ENCODE data around the gene LPIN1.

The LPIN1 gene

GRCh38 chr2:11710632-11711353 lies 35.6 kb upstream of the LPIN1 start:
- no peaks in the 10 kb centered on the region for H3K79me2 ChIP-seq (ENCODE audit: low read length)
- H3K9ac ChIP-seq (ENCODE audit: low read length), result no peak overlapping the region
- H3K27ac ChIP-seq (ENCODE audit: low read length), result no peak overlapping the region

GRCh38 chr2:11711354-11711716 lies 35.1 kb upstream of the LPIN1 start:
- H3K4me2 ChIP-seq (ENCODE audit: low read length), result no peak overlapping the region
- H3K27ac ChIP-seq (ENCODE audit: low read length), result no peak overlapping the region
- no peak overlapping the region for H3K4me3 ChIP-seq (ENCODE audit: low read length)
- no peaks in the 10 kb centered on the region for H3K4me1 ChIP-seq (ENCODE audit: low read length)
- H4K20me1 ChIP-seq (ENCODE audit: insufficient read depth, low read length), result no peaks in the 10 kb centered on the region
- H3K36me3 ChIP-seq (replicated peaks; ENCODE audit: low read depth, low read length), result no peaks in the 10 kb centered on the region
- TF ChIP-seq CTCF (IDR thresholded peaks at IDR 0.05; ENCODE audit: low read depth, low read length), result no peak
- TF ChIP-seq EZH2phosphoT487 (IDR thresholded peaks at IDR 0.05; ENCODE audit: low read depth), result no peak
- no peak overlapping the region for H3K9ac ChIP-seq (ENCODE audit: low read length)
- H3K27me3 ChIP-seq (ENCODE audit: low read depth, low read length), result peaks cover 22% of the 10 kb centered on the region
- H3K79me2 ChIP-seq (ENCODE audit: low read length), result no peaks in the 10 kb centered on the region
- H3K9me3 ChIP-seq (ENCODE audit: insufficient read depth, low read length), result no peaks in the 10 kb centered on the region
- H2AFZ ChIP-seq (ENCODE audit: low read depth, low read length), result no peak overlapping the region

More at GRCh38 chr2:11710632-11711353, 35.6 kb upstream of the LPIN1 start:
- Histone ChIP-seq H3K4me1 (ENCODE audit: low read length) (no peaks in the 10 kb centered on the region), H4K20me1 (ENCODE audit: insufficient read depth, low read length) (no peaks in the 10 kb centered on the region), H3K4me3 (ENCODE audit: low read length) (no peak overlapping the region), H3K9me3 (ENCODE audit: insufficient read depth, low read length) (no peaks in the 10 kb centered on the region), H3K27me3 (ENCODE audit: low read depth, low read length) (peaks cover 22% of the 10 kb centered on the region), H3K36me3 (replicated peaks; ENCODE audit: low read depth, low read length) (no peaks in the 10 kb centered on the region), H2AFZ (ENCODE audit: low read depth, low read length) (no peak overlapping the region), H3K4me2 (ENCODE audit: low read length) (no peak overlapping the region)
- TF ChIP-seq EZH2phosphoT487 (IDR thresholded peaks at IDR 0.05; ENCODE audit: low read depth) (no peak), CTCF (IDR thresholded peaks at IDR 0.05; ENCODE audit: low read depth, low read length) (no peak)

GRCh38 chr2:11711751-11712150 lies 34.7 kb upstream of the LPIN1 start:
- Histone ChIP-seq H3K4me2 (ENCODE audit: low read length) (no peak overlapping the region), H3K9me3 (ENCODE audit: insufficient read depth, low read length) (no peaks in the 10 kb centered on the region)

GRCh38 chr2:11712866-11713265 lies 33.6 kb upstream of the LPIN1 start:
- no peak overlapping the region for H3K27ac ChIP-seq (ENCODE audit: low read length)
- H3K27me3 ChIP-seq (ENCODE audit: low read depth, low read length), result peaks cover 25% of the 10 kb centered on the region
- H3K4me2 ChIP-seq (ENCODE audit: low read length), result no peak overlapping the region
- H3K79me2 ChIP-seq (ENCODE audit: low read length), result no peaks in the 10 kb centered on the region
- H3K4me1 ChIP-seq (ENCODE audit: low read length), result peaks cover 8% of the 10 kb centered on the region
- no peak overlapping the region for H3K4me3 ChIP-seq (ENCODE audit: low read length)
- H3K9ac ChIP-seq (ENCODE audit: low read length), result no peak overlapping the region
- H2AFZ ChIP-seq (ENCODE audit: low read depth, low read length), result no peak overlapping the region
- H3K36me3 ChIP-seq (replicated peaks; ENCODE audit: low read depth, low read length), result no peaks in the 10 kb centered on the region
- no peaks in the 10 kb centered on the region for H4K20me1 ChIP-seq (ENCODE audit: insufficient read depth, low read length)
- no peaks in the 10 kb centered on the region for H3K9me3 ChIP-seq (ENCODE audit: insufficient read depth, low read length)
- no peak for TF ChIP-seq CTCF (IDR thresholded peaks at IDR 0.05; ENCODE audit: low read depth, low read length)
- no peak for TF ChIP-seq EZH2phosphoT487 (IDR thresholded peaks at IDR 0.05; ENCODE audit: low read depth)

More at GRCh38 chr2:11711751-11712150, 34.7 kb upstream of the LPIN1 start:
- no peaks in the 10 kb centered on the region for H3K36me3 ChIP-seq (replicated peaks; ENCODE audit: low read depth, low read length)
- TF ChIP-seq CTCF (IDR thresholded peaks at IDR 0.05; ENCODE audit: low read depth, low read length) (no peak), EZH2phosphoT487 (IDR thresholded peaks at IDR 0.05; ENCODE audit: low read depth) (no peak)
- no peaks in the 10 kb centered on the region for H3K79me2 ChIP-seq (ENCODE audit: low read length)
- no peak overlapping the region for H3K4me3 ChIP-seq (ENCODE audit: low read length)
- peaks cover 22% of the 10 kb centered on the region for H3K27me3 ChIP-seq (ENCODE audit: low read depth, low read length)
- H3K9ac ChIP-seq (ENCODE audit: low read length), result no peak overlapping the region
- no peak overlapping the region for H3K27ac ChIP-seq (ENCODE audit: low read length)
- peaks cover 2% of the 10 kb centered on the region for H3K4me1 ChIP-seq (ENCODE audit: low read length)
- no peaks in the 10 kb centered on the region for H4K20me1 ChIP-seq (ENCODE audit: insufficient read depth, low read length)
- no peak overlapping the region for H2AFZ ChIP-seq (ENCODE audit: low read depth, low read length)

Measured in OCI-LY3 (cell line).